HCT116 (cell line): ENCODE results near the gene NELFB.

Experiments
- CTCF ChIP-seq, 3 experiments: fragments of 200-600 bp in 1 of 3; sonication (generic) in 1 of 3; IDR thresholded peaks in 2 of 3; conservative IDR thresholded peaks in 1 of 3; 2 replicates each; pipeline ENCODE4 v1.5.1; 2012 to 2017; ENCODE audit warnings: low read depth in 2 of 3, low read length in 2 of 3, antibody characterized with exemption in 1 of 3, borderline replicate concordance in 1 of 3, control low read depth in 1 of 3, mild to moderate bottlenecking in 1 of 3, mixed read lengths in 1 of 3, mixed run types in 1 of 3, moderate library complexity in 1 of 3; ENCODE audit not compliant: insufficient read depth in 1 of 3
- EZH2phosphoT487 ChIP-seq: fragments of 200-600 bp; IDR thresholded peaks from 2 replicates; pipeline ENCODE4 v1.6.1; 2018; ENCODE audit warnings: antibody characterized with exemption, borderline replicate concordance
- POLR2A ChIP-seq: IDR thresholded peaks from 2 replicates; pipeline ENCODE4 v1.7.0; 2011; ENCODE audit warnings: borderline replicate concordance; ENCODE audit not compliant: insufficient read depth, insufficient read length; ENCODE audit errors: extremely low read depth
- RAD21 ChIP-seq: IDR thresholded peaks from 2 replicates; pipeline ENCODE4 v1.6.1; 2012; ENCODE audit warnings: low read depth, mild to moderate bottlenecking
- YY1 ChIP-seq: IDR thresholded peaks from 2 replicates; pipeline ENCODE4 v1.6.1; 2011; ENCODE audit warnings: low read length, low read depth, moderate library complexity, mild to moderate bottlenecking; ENCODE audit not compliant: insufficient replicate concordance; ENCODE audit errors: extremely low read depth
- ZBTB33 ChIP-seq: IDR thresholded peaks from 2 replicates; pipeline ENCODE4 v1.6.1; 2011; ENCODE audit warnings: mild to moderate bottlenecking, low read length, moderate library complexity; ENCODE audit not compliant: insufficient replicate concordance; ENCODE audit errors: extremely low read depth

DNA sequence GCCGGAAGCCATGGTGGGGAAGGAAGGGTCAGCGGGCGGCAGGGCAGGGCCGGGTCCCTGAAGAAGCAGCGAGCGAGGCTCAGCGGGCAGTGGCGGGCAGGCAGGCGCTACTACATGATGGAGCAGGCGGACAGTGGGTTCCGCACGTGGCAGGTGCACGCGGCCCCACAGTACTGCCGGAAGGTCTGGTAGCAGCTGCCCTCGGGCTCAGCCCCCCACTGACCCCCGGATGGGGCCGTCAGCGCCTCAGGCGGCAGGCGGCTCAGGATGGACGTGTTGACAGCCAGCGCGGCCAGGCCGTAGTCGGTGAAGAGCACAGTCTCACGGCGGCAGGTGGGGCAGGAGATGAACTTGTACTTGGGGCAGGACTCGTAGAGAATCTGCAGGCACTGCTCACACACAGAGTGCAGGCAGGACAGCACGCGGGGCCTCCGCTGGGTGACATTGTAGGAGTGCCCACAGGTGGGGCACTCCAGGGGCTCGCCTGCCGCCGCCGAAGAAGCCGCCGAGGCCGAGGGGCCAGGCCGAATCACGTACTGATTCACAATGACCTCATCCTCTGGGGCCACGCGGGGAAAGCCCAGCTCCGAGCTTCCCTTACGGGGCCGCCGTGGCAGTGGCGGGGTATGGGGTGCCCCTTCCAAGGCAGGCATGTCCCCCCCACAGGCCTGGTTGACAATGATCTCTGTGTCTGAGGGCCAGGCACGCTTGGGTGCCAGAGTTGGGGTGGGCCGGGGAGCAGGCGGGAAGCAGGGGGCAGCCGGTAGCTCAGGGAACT lies 34.6 kb upstream of the NELFB start:
- TF ChIP-seq CTCF (IDR thresholded peaks at IDR 0.05 in 2 of 3, conservative IDR thresholded peaks at IDR 0.05 in 1 of 3; ENCODE audit: borderline replicate concordance in 1 of 3, insufficient read depth in 1 of 3, low read depth in 2 of 3, low read length in 2 of 3) (no peak), POLR2A (no peak), YY1 (no peak), ZBTB33 (no peak), RAD21 (no peak), EZH2phosphoT487 (no peak)
